ENCODE results near the gene BAG5.

GRCh38 chr14:103547455-103547940 lies 15.0 kb downstream of the BAG5 start:
- no peak for TF ChIP-seq CTCF (IDR thresholded peaks at IDR 0.05)
- no peak for TF ChIP-seq POLR2AphosphoS5 (IDR thresholded peaks at IDR 0.05; ENCODE audit: low read depth, low read length)
